ENCODE measurements around the gene MAST3.

MAST3 gene

GRCh38 chr19:18097217-18097992, at the start of gene MAST3 (continued):
- TF ChIP-seq ZNF140 (tag by site-specific recombination; IDR thresholded peaks at IDR 0.05) (no peak), ZNF280D (tag by site-specific recombination; IDR thresholded peaks at IDR 0.05) (peak; percentile 60; the same call in 1 of the 2 replicates), ZNF169 (tag by site-specific recombination; IDR thresholded peaks at IDR 0.05) (no peak), ZNF146 (tag by site-specific recombination; IDR thresholded peaks at IDR 0.05) (no peak), ZNF24 (tag by site-specific recombination; IDR thresholded peaks at IDR 0.05) (0 out of 2 replicates have a peak, but pooled peaks have one; percentile 24), KLF10 (tag by site-specific recombination; IDR thresholded peaks at IDR 0.05) (peak; percentile 71), ZNF521 (tag by site-specific recombination; IDR thresholded peaks at IDR 0.05) (no peak), ZFP69B (tag by site-specific recombination; IDR thresholded peaks at IDR 0.05) (no peak), ZNF501 (tag by site-specific recombination; IDR thresholded peaks at IDR 0.05) (no peak), ZNF350 (tag by site-specific recombination; IDR thresholded peaks at IDR 0.05) (no peak), ZNF544 (tag by site-specific recombination; IDR thresholded peaks at IDR 0.05) (no peak), KLF16 (tag by site-specific recombination; IDR thresholded peaks at IDR 0.05) (no peak), ZBTB1 (tag by site-specific recombination; IDR thresholded peaks at IDR 0.05) (no peak), SP7 (tag by site-specific recombination; IDR thresholded peaks at IDR 0.05) (0 out of 2 replicates have a peak, but pooled peaks have one; percentile 30), ZNF266 (tag by site-specific recombination; IDR thresholded peaks at IDR 0.05; ENCODE audit: low read depth) (no peak), ZNF768 (tag by site-specific recombination; IDR thresholded peaks at IDR 0.05) (no peak; the same call in 1 of the 2 replicates), ZNF830 (tag by site-specific recombination; IDR thresholded peaks at IDR 0.05; ENCODE audit: low read depth) (no peak), ZNF2 (tag by site-specific recombination; IDR thresholded peaks at IDR 0.05) (peak; percentile 66), ZNF621 (tag by site-specific recombination; IDR thresholded peaks at IDR 0.05) (no peak), SP3 (tag by site-specific recombination; IDR thresholded peaks at IDR 0.05) (peak; percentile 33), ZNF114 (tag by site-specific recombination; IDR thresholded peaks at IDR 0.05) (no peak), ZNF623 (tag by site-specific recombination; IDR thresholded peaks at IDR 0.05) (no peak), OVOL3 (tag by site-specific recombination; IDR thresholded peaks at IDR 0.05) (no peak), REPIN1 (tag by site-specific recombination; IDR thresholded peaks at IDR 0.05; ENCODE audit: low read depth) (no peak), BCL11B (tag by site-specific recombination; IDR thresholded peaks at IDR 0.05; ENCODE audit: low read depth) (no peak), ZNF610 (tag by site-specific recombination; IDR thresholded peaks at IDR 0.05; ENCODE audit: borderline replicate concordance) (no peak)
- TF ChIP-seq, protein P1, sequence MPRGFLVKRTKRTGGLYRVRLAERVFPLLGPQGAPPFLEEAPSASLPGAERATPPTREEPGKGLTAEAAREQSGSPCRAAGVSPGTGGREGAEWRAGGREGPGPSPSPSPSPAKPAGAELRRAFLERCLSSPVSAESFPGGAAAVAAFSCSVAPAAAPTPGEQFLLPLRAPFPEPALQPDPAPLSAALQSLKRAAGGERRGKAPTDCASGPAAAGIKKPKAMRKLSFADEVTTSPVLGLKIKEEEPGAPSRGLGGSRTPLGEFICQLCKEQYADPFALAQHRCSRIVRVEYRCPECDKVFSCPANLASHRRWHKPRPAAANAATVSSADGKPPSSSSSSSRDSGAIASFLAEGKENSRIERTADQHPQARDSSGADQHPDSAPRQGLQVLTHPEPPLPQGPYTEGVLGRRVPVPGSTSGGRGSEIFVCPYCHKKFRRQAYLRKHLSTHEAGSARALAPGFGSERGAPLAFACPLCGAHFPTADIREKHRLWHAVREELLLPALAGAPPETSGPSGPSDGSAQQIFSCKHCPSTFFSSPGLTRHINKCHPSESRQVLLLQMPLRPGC (tag by site-specific recombination; IDR thresholded peaks at IDR 0.05): no peak
- TF ChIP-seq, protein P2, sequence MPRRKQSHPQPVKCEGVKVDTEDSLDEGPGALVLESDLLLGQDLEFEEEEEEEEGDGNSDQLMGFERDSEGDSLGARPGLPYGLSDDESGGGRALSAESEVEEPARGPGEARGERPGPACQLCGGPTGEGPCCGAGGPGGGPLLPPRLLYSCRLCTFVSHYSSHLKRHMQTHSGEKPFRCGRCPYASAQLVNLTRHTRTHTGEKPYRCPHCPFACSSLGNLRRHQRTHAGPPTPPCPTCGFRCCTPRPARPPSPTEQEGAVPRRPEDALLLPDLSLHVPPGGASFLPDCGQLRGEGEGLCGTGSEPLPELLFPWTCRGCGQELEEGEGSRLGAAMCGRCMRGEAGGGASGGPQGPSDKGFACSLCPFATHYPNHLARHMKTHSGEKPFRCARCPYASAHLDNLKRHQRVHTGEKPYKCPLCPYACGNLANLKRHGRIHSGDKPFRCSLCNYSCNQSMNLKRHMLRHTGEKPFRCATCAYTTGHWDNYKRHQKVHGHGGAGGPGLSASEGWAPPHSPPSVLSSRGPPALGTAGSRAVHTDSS (tag by site-specific recombination; IDR thresholded peaks at IDR 0.05): no peak
- TF ChIP-seq, protein P3, sequence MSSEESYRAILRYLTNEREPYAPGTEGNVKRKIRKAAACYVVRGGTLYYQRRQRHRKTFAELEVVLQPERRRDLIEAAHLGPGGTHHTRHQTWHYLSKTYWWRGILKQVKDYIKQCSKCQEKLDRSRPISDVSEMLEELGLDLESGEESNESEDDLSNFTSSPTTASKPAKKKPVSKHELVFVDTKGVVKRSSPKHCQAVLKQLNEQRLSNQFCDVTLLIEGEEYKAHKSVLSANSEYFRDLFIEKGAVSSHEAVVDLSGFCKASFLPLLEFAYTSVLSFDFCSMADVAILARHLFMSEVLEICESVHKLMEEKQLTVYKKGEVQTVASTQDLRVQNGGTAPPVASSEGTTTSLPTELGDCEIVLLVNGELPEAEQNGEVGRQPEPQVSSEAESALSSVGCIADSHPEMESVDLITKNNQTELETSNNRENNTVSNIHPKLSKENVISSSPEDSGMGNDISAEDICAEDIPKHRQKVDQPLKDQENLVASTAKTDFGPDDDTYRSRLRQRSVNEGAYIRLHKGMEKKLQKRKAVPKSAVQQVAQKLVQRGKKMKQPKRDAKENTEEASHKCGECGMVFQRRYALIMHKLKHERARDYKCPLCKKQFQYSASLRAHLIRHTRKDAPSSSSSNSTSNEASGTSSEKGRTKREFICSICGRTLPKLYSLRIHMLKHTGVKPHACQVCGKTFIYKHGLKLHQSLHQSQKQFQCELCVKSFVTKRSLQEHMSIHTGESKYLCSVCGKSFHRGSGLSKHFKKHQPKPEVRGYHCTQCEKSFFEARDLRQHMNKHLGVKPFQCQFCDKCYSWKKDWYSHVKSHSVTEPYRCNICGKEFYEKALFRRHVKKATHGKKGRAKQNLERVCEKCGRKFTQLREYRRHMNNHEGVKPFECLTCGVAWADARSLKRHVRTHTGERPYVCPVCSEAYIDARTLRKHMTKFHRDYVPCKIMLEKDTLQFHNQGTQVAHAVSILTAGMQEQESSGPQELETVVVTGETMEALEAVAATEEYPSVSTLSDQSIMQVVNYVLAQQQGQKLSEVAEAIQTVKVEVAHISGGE (tag by site-specific recombination; conservative IDR thresholded peaks at IDR 0.05; ENCODE audit: low read depth): no peak

All from HEK293 (cell line).